ENCODE data around the gene HBZ.

HBZ gene

DNA sequence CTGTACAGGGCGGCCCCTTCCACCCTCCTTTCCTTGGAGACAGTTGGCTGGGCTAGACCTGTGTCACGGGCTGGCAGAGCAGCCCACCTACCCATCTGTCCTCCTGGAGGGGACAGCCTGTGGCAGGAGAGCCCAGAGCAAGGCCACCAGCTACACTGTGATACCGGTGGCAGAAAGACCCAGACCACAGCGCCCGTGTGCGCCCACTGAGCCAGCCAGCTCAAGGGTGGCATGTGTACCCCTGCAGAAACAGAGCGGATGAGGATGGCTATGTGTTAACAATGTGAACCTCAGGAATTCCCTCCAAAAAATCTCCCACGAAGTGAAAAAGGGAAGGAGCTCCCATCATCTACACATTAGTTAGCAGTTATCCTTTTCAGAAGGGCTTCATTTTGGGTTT, 34.9 kb downstream of the HBZ start:
- Histone ChIP-seq H4K20me1 (ENCODE audit: insufficient read depth, low read length, poor library complexity, severe bottlenecking) (no peaks in the 10 kb centered on the region), H3K4me1 (ENCODE audit: insufficient read depth, low read length, poor library complexity, severe bottlenecking) (no peaks in the 10 kb centered on the region), H3K4me2 (ENCODE audit: low read depth, low read length, poor library complexity, severe bottlenecking) (no peak overlapping the region), H3K36me3 (ENCODE audit: insufficient read depth, low read length) (peaks cover 27% of the 10 kb centered on the region; the same call in 1 of the 2 replicates), H3K9me2 (replicated peaks; ENCODE audit: low read depth, low read length) (no peaks in the 10 kb centered on the region), H3K79me2 (ENCODE audit: insufficient read depth, low read length) (no peaks in the 10 kb centered on the region), H3K9ac (ENCODE audit: low read depth, low read length, poor library complexity, severe bottlenecking) (no peak overlapping the region), H3K9me3 (ENCODE audit: insufficient read depth, low read depth, low read length) (no peaks in the 10 kb centered on the region), H2AFZ (ENCODE audit: low read length) (no peak overlapping the region), H3K4me3 (ENCODE audit: low read length, poor library complexity, severe bottlenecking) (no peak overlapping the region), H3K27me3 (ENCODE audit: insufficient read depth, low read length, poor library complexity, severe bottlenecking) (no peaks in the 10 kb centered on the region), H3F3A (ENCODE audit: low read depth) (no peaks in the 10 kb centered on the region)
- TF ChIP-seq EZH2phosphoT487 (IDR thresholded peaks at IDR 0.05; ENCODE audit: borderline replicate concordance): no peak
- TF ChIP-seq, protein P1, sequence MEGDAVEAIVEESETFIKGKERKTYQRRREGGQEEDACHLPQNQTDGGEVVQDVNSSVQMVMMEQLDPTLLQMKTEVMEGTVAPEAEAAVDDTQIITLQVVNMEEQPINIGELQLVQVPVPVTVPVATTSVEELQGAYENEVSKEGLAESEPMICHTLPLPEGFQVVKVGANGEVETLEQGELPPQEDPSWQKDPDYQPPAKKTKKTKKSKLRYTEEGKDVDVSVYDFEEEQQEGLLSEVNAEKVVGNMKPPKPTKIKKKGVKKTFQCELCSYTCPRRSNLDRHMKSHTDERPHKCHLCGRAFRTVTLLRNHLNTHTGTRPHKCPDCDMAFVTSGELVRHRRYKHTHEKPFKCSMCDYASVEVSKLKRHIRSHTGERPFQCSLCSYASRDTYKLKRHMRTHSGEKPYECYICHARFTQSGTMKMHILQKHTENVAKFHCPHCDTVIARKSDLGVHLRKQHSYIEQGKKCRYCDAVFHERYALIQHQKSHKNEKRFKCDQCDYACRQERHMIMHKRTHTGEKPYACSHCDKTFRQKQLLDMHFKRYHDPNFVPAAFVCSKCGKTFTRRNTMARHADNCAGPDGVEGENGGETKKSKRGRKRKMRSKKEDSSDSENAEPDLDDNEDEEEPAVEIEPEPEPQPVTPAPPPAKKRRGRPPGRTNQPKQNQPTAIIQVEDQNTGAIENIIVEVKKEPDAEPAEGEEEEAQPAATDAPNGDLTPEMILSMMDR (conservative IDR thresholded peaks at IDR 0.05; ENCODE audit: low read length): no peak

DNA sequence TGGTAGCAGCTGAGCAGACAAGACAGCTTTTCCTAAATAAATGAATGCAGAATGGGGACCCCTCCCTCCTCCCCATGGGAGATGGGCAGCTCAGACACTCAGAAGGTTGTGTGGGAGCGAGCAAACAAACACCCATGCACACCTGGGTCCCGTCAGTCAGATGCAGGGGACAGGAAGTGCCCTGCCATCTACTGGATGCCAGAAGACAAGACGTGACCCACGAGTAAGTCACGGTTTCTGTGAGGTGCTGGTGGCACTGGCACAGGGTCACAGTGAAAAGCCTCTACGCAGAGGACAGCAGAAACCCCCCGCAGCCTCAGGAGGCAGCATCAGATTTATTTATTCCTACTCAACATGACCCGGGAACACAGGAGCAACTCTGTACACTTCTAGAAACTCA, 36.2 kb downstream of the HBZ start:
- no peak overlapping the region for H3K4me2 ChIP-seq (ENCODE audit: low read depth, low read length, poor library complexity, severe bottlenecking)
- H3F3A ChIP-seq (ENCODE audit: low read depth): no peaks in the 10 kb centered on the region
- H4K20me1 ChIP-seq (ENCODE audit: insufficient read depth, low read length, poor library complexity, severe bottlenecking): no peaks in the 10 kb centered on the region
- H3K4me3 ChIP-seq (ENCODE audit: low read length, poor library complexity, severe bottlenecking): no peak overlapping the region
- H3K9me2 ChIP-seq (replicated peaks; ENCODE audit: low read depth, low read length): no peaks in the 10 kb centered on the region
- no peaks in the 10 kb centered on the region for H3K9me3 ChIP-seq (ENCODE audit: insufficient read depth, low read depth, low read length)
- no peaks in the 10 kb centered on the region for H3K79me2 ChIP-seq (ENCODE audit: insufficient read depth, low read length)
- no peak overlapping the region for H2AFZ ChIP-seq (ENCODE audit: low read length)
- H3K9ac ChIP-seq (ENCODE audit: low read depth, low read length, poor library complexity, severe bottlenecking): no peak overlapping the region
- no peaks in the 10 kb centered on the region for H3K4me1 ChIP-seq (ENCODE audit: insufficient read depth, low read length, poor library complexity, severe bottlenecking)
- TF ChIP-seq EZH2phosphoT487 (IDR thresholded peaks at IDR 0.05; ENCODE audit: borderline replicate concordance): no peak
- TF ChIP-seq, protein P1 (conservative IDR thresholded peaks at IDR 0.05; ENCODE audit: low read length): peak; percentile 51
- H3K27me3 ChIP-seq (ENCODE audit: insufficient read depth, low read length, poor library complexity, severe bottlenecking): no peaks in the 10 kb centered on the region
- peaks cover 27% of the 10 kb centered on the region; the same call in 1 of the 2 replicates for H3K36me3 ChIP-seq (ENCODE audit: insufficient read depth, low read length)

DNA sequence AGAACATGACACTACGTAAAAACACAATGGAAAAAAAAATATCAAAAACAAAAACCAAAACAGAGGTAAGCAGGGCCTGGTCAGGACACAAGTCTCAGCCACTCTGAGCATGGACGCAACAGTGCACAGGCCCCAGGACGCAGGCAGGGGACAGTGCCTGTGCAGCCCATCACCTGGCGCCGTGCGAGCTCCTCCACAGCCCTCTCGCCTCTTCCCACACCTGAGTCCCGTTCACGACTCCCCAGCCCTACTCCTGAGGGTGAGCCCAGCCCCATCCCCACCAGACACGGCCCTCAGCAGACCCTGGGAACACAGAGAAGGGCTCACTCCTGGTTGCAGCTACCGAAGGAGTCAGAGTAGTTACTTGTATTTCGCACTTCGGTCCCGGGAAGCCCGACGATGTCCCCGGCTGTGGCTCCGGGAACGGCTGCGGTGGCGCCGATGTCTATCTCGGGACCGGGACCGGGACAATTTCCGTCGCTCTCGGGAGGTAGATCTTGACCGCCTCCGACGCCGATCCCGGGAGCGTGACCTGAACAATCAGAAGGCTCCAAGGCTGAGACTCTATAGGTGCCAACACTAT, 37.3 kb downstream of the HBZ start:
- Histone ChIP-seq H3K36me3 (ENCODE audit: insufficient read depth, low read length) (peaks cover 34% of the 10 kb centered on the region; the same call in 1 of the 2 replicates), H3K9me3 (ENCODE audit: insufficient read depth, low read depth, low read length) (no peaks in the 10 kb centered on the region), H3K4me1 (ENCODE audit: insufficient read depth, low read length, poor library complexity, severe bottlenecking) (no peaks in the 10 kb centered on the region), H3K4me2 (ENCODE audit: low read depth, low read length, poor library complexity, severe bottlenecking) (no peak overlapping the region), H3K4me3 (ENCODE audit: low read length, poor library complexity, severe bottlenecking) (no peak overlapping the region), H2AFZ (ENCODE audit: low read length) (no peak overlapping the region), H3K79me2 (ENCODE audit: insufficient read depth, low read length) (no peaks in the 10 kb centered on the region), H3K9ac (ENCODE audit: low read depth, low read length, poor library complexity, severe bottlenecking) (no peak overlapping the region), H3K9me2 (replicated peaks; ENCODE audit: low read depth, low read length) (no peaks in the 10 kb centered on the region), H3F3A (ENCODE audit: low read depth) (no peaks in the 10 kb centered on the region), H3K27me3 (ENCODE audit: insufficient read depth, low read length, poor library complexity, severe bottlenecking) (no peaks in the 10 kb centered on the region), H4K20me1 (ENCODE audit: insufficient read depth, low read length, poor library complexity, severe bottlenecking) (no peaks in the 10 kb centered on the region)
- no peak for TF ChIP-seq EZH2phosphoT487 (IDR thresholded peaks at IDR 0.05; ENCODE audit: borderline replicate concordance)
- TF ChIP-seq, protein P1 (conservative IDR thresholded peaks at IDR 0.05; ENCODE audit: low read length): no peak
